ENCODE data around the gene KMT5B.

Gene KMT5B

GRCh38 chr11:68116974-68117373 is 96.1 kb downstream of the KMT5B start:
- no peak for DNase-seq

GRCh38 chr11:68116126-68116525 is 97.0 kb downstream of the KMT5B start:
- no peak for DNase-seq

- DNase-seq, result no peak
These were observed 97.8 kb downstream of the KMT5B start for GRCh38 chr11:68115285-68115684.

GRCh38 chr11:68113986-68114385 is 99.1 kb downstream of the KMT5B start:
- DNase-seq, result no peak

- no peak for DNase-seq
These were observed 105.4 kb downstream of the KMT5B start for GRCh38 chr11:68107689-68108088.

GRCh38 chr11:68106165-68106940 is 106.7 kb downstream of the KMT5B start:
- no peak for DNase-seq

Measured in CD4-positive, alpha-beta T cell treated with Interleukin-15 for 1 hour (primary cell).